H9 (cell line): Measurements from ENCODE around the gene B4GAT1. TPM values are rescaled to one million over a fixed set of nuclear protein-coding genes. Genes with fewer than 3 reads are reported as not detected.

Experiments
- DNase-seq: peaks from one replicate; pipeline ENCODE4 v3.0.0-alpha.2; 2017
- H2AFZ ChIP-seq: one replicate; pipeline ENCODE4 v1.6.1; 2013; ENCODE audit warnings: mild to moderate bottlenecking, low read length, control low read depth, moderate library complexity
- H2AK5ac ChIP-seq: 2 replicates; pipeline ENCODE4 v1.6.1; 2013; ENCODE audit warnings: low read length, control low read depth, mixed read lengths; ENCODE audit not compliant: insufficient read length
- H2BK120ac ChIP-seq: one replicate; pipeline ENCODE4 v1.6.1; 2013; ENCODE audit warnings: low read depth, mild to moderate bottlenecking, low read length, control low read depth, inconsistent platforms; ENCODE audit not compliant: poor library complexity, severe bottlenecking
- H2BK12ac ChIP-seq: 2 replicates; pipeline ENCODE4 v1.6.1; 2013; ENCODE audit warnings: low read length, control low read depth, mixed read lengths, low read depth; ENCODE audit not compliant: insufficient read length
- H2BK15ac ChIP-seq: 2 replicates; pipeline ENCODE4 v1.6.1; 2013; ENCODE audit warnings: low read depth, low read length, control low read depth
- H2BK20ac ChIP-seq: one replicate; pipeline ENCODE4 v1.6.1; 2013; ENCODE audit warnings: low read depth, mild to moderate bottlenecking, low read length, control low read depth, inconsistent platforms; ENCODE audit not compliant: poor library complexity, severe bottlenecking
- H2BK5ac ChIP-seq: 2 replicates; pipeline ENCODE4 v1.6.1; 2013; ENCODE audit warnings: low read length, control low read depth, mixed read lengths; ENCODE audit not compliant: insufficient read length
- H3K14ac ChIP-seq: 2 replicates; pipeline ENCODE4 v1.6.1; 2013; ENCODE audit warnings: low read length, control low read depth; ENCODE audit not compliant: insufficient read depth
- H3K18ac ChIP-seq: 2 replicates; pipeline ENCODE4 v1.6.1; 2013; ENCODE audit warnings: low read depth, mild to moderate bottlenecking, mixed read lengths, low read length, control low read depth; ENCODE audit not compliant: insufficient read length
- H3K23ac ChIP-seq: 2 replicates; pipeline ENCODE4 v1.6.1; 2013; ENCODE audit warnings: low read length, control low read depth, mixed read lengths, low read depth; ENCODE audit not compliant: insufficient read length
- H3K23me2 ChIP-seq: 2 replicates; pipeline ENCODE4 v1.6.1; 2013; ENCODE audit warnings: low read depth, mild to moderate bottlenecking, mixed read lengths, low read length, control low read depth; ENCODE audit not compliant: insufficient read length, poor library complexity, severe bottlenecking
- H3K27ac ChIP-seq: 2 replicates; pipeline ENCODE4 v1.5.1; 2013; ENCODE audit warnings: low read length, control low read depth, mixed read lengths, low read depth; ENCODE audit not compliant: insufficient read length
- H3K27me3 ChIP-seq: 2 replicates; pipeline ENCODE4 v1.6.1; 2013; ENCODE audit warnings: low read length, control low read depth, inconsistent platforms; ENCODE audit not compliant: insufficient read depth
- H3K4ac ChIP-seq: 2 replicates; pipeline ENCODE4 v1.6.1; 2013; ENCODE audit warnings: low read depth, mild to moderate bottlenecking, control low read depth, inconsistent platforms, low read length, moderate library complexity
- H3K4me1 ChIP-seq: 2 replicates; pipeline ENCODE4 v1.6.1; 2013; ENCODE audit warnings: low read length, control low read depth, inconsistent platforms; ENCODE audit not compliant: insufficient read depth
- H3K4me2 ChIP-seq: 2 replicates; pipeline ENCODE4 v1.6.1; 2013; ENCODE audit warnings: low read length, control low read depth, mixed read lengths; ENCODE audit not compliant: insufficient read length, insufficient read depth
- H3K56ac ChIP-seq: 2 replicates; pipeline ENCODE4 v1.6.1; 2013; ENCODE audit warnings: low read depth, mild to moderate bottlenecking, mixed read lengths, low read length, control low read depth; ENCODE audit not compliant: insufficient read length
- H3K79me1 ChIP-seq: 2 replicates; pipeline ENCODE4 v1.6.1; 2013; ENCODE audit warnings: low read depth, mild to moderate bottlenecking, moderate library complexity, low read length, control low read depth, inconsistent platforms; ENCODE audit not compliant: insufficient read depth, poor library complexity, severe bottlenecking
- H3K79me2 ChIP-seq: 2 replicates; pipeline ENCODE4 v1.6.1; 2013; ENCODE audit warnings: low read length, control low read depth, inconsistent platforms; ENCODE audit not compliant: insufficient read depth
- H3K9ac ChIP-seq: 2 replicates; pipeline ENCODE4 v1.6.1; 2013; ENCODE audit warnings: low read length, control low read depth, mixed read lengths; ENCODE audit not compliant: insufficient read length; ENCODE audit errors: extremely low read depth
- H3K9me3 ChIP-seq: one replicate; pipeline ENCODE4 v1.6.1; 2013; ENCODE audit warnings: low read depth, low read length, inconsistent platforms; ENCODE audit not compliant: control insufficient read depth
- H3T11ph ChIP-seq: one replicate; pipeline ENCODE4 v1.6.1; 2013; ENCODE audit warnings: mild to moderate bottlenecking, low read length, control low read depth, inconsistent platforms
- H4K20me1 ChIP-seq: one replicate; pipeline ENCODE4 v1.6.1; 2013; ENCODE audit not compliant: control insufficient read depth, insufficient read length, insufficient read depth
- H4K5ac ChIP-seq: 2 replicates; pipeline ENCODE4 v1.6.1; 2013; ENCODE audit warnings: low read depth, mild to moderate bottlenecking, mixed read lengths, low read length, control low read depth; ENCODE audit not compliant: insufficient read length
- H4K8ac ChIP-seq: replicated peaks from 2 replicates; pipeline ENCODE4 v1.6.1; 2013; ENCODE audit warnings: low read length, control low read depth, mixed read lengths, low read depth; ENCODE audit not compliant: insufficient read length
- H4K91ac ChIP-seq: 2 replicates; pipeline ENCODE4 v1.6.1; 2013; ENCODE audit warnings: low read depth, mild to moderate bottlenecking, moderate library complexity, mixed read lengths, low read length, control low read depth; ENCODE audit not compliant: insufficient read length
- H3K27ac Mint-ChIP-seq, 3 experiments: 2 replicates in 2 of 3; 3 replicates in 1 of 3; pipeline ENCODE4 v1.8.0; 2020 to 2021; ENCODE audit warnings: mixed read lengths in 3 of 3, mild to moderate bottlenecking in 1 of 3, moderate library complexity in 1 of 3
- H3K27me3 Mint-ChIP-seq: 2 replicates; pipeline ENCODE4 v1.8.0; 2021; ENCODE audit warnings: low read depth, mild to moderate bottlenecking, moderate library complexity, mixed read lengths
- H3K36me3 Mint-ChIP-seq, 3 experiments: 2 replicates in 2 of 3; 3 replicates in 1 of 3; pipeline ENCODE4 v1.8.0; 2020 to 2021; ENCODE audit warnings: low read depth in 3 of 3, mixed read lengths in 3 of 3; ENCODE audit not compliant: insufficient read depth in 1 of 3
- H3K4me1 Mint-ChIP-seq, 2 experiments: 2 replicates each; pipeline ENCODE4 v1.8.0; 2020; ENCODE audit warnings: mixed read lengths in 2 of 2
- H3K4me3 Mint-ChIP-seq, 2 experiments: 2 replicates in 1 of 2; 3 replicates in 1 of 2; pipeline ENCODE4 v1.8.0; 2020 to 2021; ENCODE audit warnings: mild to moderate bottlenecking in 2 of 2, mixed read lengths in 2 of 2, moderate library complexity in 1 of 2
- H3K9me3 Mint-ChIP-seq, 2 experiments: 2 replicates in 1 of 2; 3 replicates in 1 of 2; pipeline ENCODE4 v1.8.0; 2020; ENCODE audit warnings: mild to moderate bottlenecking in 2 of 2, mixed read lengths in 2 of 2, moderate library complexity in 1 of 2
- WGBS: extraction: QIAGEN DNeasy Blood & Tissue Kit; methylation state at CpG from one replicate; pipeline ENCODE4 v1.1.7; 2013; ENCODE audit warnings: missing lambda C conversion rate, low lambda C conversion rate, mixed read lengths; ENCODE audit not compliant: insufficient read length; ENCODE audit errors: extremely low coverage; 5-methylcytosine and 5-hydroxymethylcytosine counted together
- total RNA-seq: library from RNA; stranded (reverse); gene quantifications from 2 replicates; pipeline ENCODE4 v1.2.1, GENCODE V29; 2021
- TF ChIP-seq, protein P1 (sequence below): fragments of 200-600 bp; sonication (generic); conservative IDR thresholded peaks from 3 replicates; pipeline ENCODE4 v1.8.0; 2021; ENCODE audit warnings: antibody characterized with exemption, mild to moderate bottlenecking

The B4GAT1 gene
- total RNA-seq, 1 experiment from 2014 or later: 24.3 TPM

DNA sequence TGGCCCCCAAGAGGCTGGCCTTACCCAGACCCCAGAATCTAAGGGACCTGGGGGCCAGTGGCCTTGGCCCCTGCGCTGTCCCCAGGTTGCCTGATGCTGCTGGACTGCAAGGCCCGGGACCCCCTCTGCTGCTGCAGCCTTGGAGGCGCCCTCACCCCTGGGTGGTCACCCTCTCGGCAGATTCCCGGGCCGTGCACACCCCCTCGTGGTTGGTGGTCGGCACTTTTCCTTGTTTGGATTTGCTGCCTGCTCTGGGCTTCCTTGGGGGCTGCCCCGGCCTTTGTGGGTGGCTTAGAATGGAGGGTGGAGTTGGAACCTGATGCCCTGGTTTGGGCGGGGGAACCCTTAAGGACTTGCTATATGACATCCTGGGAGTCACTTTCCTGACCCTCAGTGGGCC lies 16.5 kb downstream of the B4GAT1 start:
- H4K20me1 ChIP-seq: no peaks in the 10 kb centered on the region
- H2BK5ac ChIP-seq: no peak overlapping the region
- H2BK20ac ChIP-seq: no peak overlapping the region
- no peak overlapping the region for H4K5ac ChIP-seq
- Mint-ChIP-seq H3K27ac (no peak overlapping the region), H3K4me1 (peaks cover 9 to 19% of the 10 kb centered on the region in 2 experiments), H3K36me3 (peaks cover 0 to 5% (median 0%) of the 10 kb centered on the region in 3 experiments; a peak in 3 of 7 replicates), H3K9me3 (no peaks in the 10 kb centered on the region), H3K4me3 (no peak overlapping the region), H3K27me3 (peaks cover 14% of the 10 kb centered on the region)
- no peak overlapping the region for H3K18ac ChIP-seq
- no peak overlapping the region for H2BK12ac ChIP-seq
- TF ChIP-seq, protein P1, sequence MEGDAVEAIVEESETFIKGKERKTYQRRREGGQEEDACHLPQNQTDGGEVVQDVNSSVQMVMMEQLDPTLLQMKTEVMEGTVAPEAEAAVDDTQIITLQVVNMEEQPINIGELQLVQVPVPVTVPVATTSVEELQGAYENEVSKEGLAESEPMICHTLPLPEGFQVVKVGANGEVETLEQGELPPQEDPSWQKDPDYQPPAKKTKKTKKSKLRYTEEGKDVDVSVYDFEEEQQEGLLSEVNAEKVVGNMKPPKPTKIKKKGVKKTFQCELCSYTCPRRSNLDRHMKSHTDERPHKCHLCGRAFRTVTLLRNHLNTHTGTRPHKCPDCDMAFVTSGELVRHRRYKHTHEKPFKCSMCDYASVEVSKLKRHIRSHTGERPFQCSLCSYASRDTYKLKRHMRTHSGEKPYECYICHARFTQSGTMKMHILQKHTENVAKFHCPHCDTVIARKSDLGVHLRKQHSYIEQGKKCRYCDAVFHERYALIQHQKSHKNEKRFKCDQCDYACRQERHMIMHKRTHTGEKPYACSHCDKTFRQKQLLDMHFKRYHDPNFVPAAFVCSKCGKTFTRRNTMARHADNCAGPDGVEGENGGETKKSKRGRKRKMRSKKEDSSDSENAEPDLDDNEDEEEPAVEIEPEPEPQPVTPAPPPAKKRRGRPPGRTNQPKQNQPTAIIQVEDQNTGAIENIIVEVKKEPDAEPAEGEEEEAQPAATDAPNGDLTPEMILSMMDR: no peak
- no peaks in the 10 kb centered on the region; the same call in 1 of the 2 replicates for H3K27me3 ChIP-seq
- 0 out of 2 replicates have a peak, but pooled peaks cover 3% of the 10 kb centered on the region for H3K4me1 ChIP-seq
- H2AK5ac ChIP-seq: no peak overlapping the region
- H4K91ac ChIP-seq: no peak overlapping the region
- no peak overlapping the region for H3K9ac ChIP-seq
- H3K79me1 ChIP-seq: no peaks in the 10 kb centered on the region
- no peak overlapping the region for H3K4ac ChIP-seq
- H3K23ac ChIP-seq: no peak overlapping the region
- H3K9me3 ChIP-seq: no peaks in the 10 kb centered on the region
- no peak overlapping the region for H3K27ac ChIP-seq
- H3K4me2 ChIP-seq: no peak overlapping the region
- H2AFZ ChIP-seq: no peak overlapping the region
- H3T11ph ChIP-seq: no peak overlapping the region
- H4K8ac ChIP-seq: no peak overlapping the region
- H2BK15ac ChIP-seq: no peak overlapping the region
- no peaks in the 10 kb centered on the region for H3K79me2 ChIP-seq
- H3K56ac ChIP-seq: no peak overlapping the region
- WGBS: no CpG with 5 or more reads among the region's 10 CpGs
- no peaks in the 10 kb centered on the region for H3K23me2 ChIP-seq
- no peak overlapping the region for H3K14ac ChIP-seq
- H2BK120ac ChIP-seq: no peak overlapping the region
- no peak for DNase-seq
